RWPE2 (cell line): ENCODE measurements around the gene DDI2.

Experiments
- ATAC-seq: fragments of 200-7000 bp; cut with Tn5 transposase; 3 replicates; pipeline ENCODE4 v1.9.1; 2021; ENCODE audit warnings: low read depth
- DNase-seq: peaks from one replicate; pipeline ENCODE4 v3.0.0-alpha.2; 2020; ENCODE audit warnings: low spot score
- H3K27ac ChIP-seq: fragments of 450-650 bp; 2 replicates; pipeline ENCODE4 v1.5.1; 2017; ENCODE audit warnings: mild to moderate bottlenecking; ENCODE audit not compliant: poor library complexity, severe bottlenecking
- H3K27me3 ChIP-seq: fragments of 250-450 bp; sonication (Bioruptor Pico); 2 replicates; pipeline ENCODE4 v1.5.1; 2021; ENCODE audit warnings: mild to moderate bottlenecking, moderate library complexity; ENCODE audit not compliant: insufficient read depth, poor library complexity, severe bottlenecking
- H3K36me3 ChIP-seq: fragments of 250-450 bp; sonication (Bioruptor Pico); 2 replicates; pipeline ENCODE4 v1.5.1; 2020; ENCODE audit warnings: low read depth, mild to moderate bottlenecking, moderate library complexity
- H3K4me1 ChIP-seq: fragments of 250-450 bp; sonication (Bioruptor Pico); 2 replicates; pipeline ENCODE4 v1.5.1; 2021; ENCODE audit warnings: mild to moderate bottlenecking, moderate library complexity; ENCODE audit not compliant: insufficient read depth, poor library complexity, severe bottlenecking
- H3K4me3 ChIP-seq: fragments of 250-450 bp; sonication (Bioruptor Pico); 2 replicates; pipeline ENCODE4 v1.5.1; 2021; ENCODE audit warnings: mild to moderate bottlenecking, moderate library complexity; ENCODE audit not compliant: severe bottlenecking
- H3K9me3 ChIP-seq: fragments of 250-450 bp; sonication (Bioruptor Pico); 2 replicates; pipeline ENCODE4 v1.5.1; 2021; ENCODE audit warnings: mild to moderate bottlenecking, moderate library complexity; ENCODE audit not compliant: severe bottlenecking
- CTCF ChIP-seq: fragments of 450-650 bp; IDR thresholded peaks from one replicate; pipeline ENCODE4 v1.5.1; 2017; ENCODE audit warnings: mild to moderate bottlenecking, moderate library complexity; ENCODE audit not compliant: poor library complexity, severe bottlenecking

DDI2 gene

GRCh38 chr1:15680131-15680530 is 62.9 kb downstream of the DDI2 start:
- Histone ChIP-seq H3K9me3 (no peaks in the 10 kb centered on the region), H3K4me1 (peaks cover 36% of the 10 kb centered on the region), H3K4me3 (no peak overlapping the region), H3K27me3 (no peaks in the 10 kb centered on the region), H3K36me3 (no peaks in the 10 kb centered on the region), H3K27ac (peak overlapping the region; percentile 87)
- no peak for TF ChIP-seq CTCF
- ATAC-seq (peak; percentile 74), DNase-seq (peak; percentile 68)

DNA sequence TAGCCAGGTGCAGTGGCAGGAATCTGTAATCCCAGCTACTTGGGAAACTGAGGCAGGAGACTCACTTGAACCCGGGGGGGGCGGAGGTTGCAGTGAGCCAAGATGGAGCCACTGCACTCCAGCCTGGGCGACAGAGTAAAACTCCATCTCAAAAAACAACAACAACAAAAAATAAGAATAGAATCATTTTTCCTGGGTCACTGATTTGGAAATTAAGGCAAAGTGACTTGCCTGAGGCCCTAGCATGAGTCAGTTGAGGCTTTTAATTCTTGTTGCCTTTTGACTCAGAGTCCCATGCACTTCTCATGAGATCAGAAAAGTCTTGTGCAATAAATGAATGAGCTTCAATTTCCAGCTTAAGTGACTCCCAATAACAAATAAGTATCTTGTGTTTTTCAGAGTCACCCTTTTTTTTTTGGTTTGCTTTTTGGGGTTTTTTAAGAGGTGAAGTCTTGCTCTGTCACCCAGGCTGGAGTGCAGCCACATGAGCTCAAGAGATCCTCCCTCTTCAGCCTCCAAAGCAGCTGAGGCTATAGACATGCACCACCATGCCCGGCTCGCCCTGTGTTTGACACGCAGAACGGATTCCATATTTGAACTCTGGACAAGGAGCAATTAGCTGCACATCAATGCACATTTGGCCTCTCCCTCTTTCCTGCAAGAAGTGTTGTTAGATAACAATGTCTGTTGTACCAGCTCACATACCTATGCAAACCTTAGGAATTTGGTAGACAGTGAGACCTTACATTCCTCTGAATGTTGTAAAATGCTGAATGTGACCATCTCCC is 63.5 kb downstream of the DDI2 start:
- no peak for TF ChIP-seq CTCF
- DNase-seq: no peak
- H3K9me3 ChIP-seq: no peaks in the 10 kb centered on the region
- no peaks in the 10 kb centered on the region for H3K36me3 ChIP-seq
- no peak overlapping the region for H3K4me3 ChIP-seq
- H3K4me1 ChIP-seq: peaks cover 38% of the 10 kb centered on the region
- peak; percentile 38 for ATAC-seq
- H3K27me3 ChIP-seq: no peaks in the 10 kb centered on the region
- H3K27ac ChIP-seq: peak overlapping the region; percentile 87

DNA sequence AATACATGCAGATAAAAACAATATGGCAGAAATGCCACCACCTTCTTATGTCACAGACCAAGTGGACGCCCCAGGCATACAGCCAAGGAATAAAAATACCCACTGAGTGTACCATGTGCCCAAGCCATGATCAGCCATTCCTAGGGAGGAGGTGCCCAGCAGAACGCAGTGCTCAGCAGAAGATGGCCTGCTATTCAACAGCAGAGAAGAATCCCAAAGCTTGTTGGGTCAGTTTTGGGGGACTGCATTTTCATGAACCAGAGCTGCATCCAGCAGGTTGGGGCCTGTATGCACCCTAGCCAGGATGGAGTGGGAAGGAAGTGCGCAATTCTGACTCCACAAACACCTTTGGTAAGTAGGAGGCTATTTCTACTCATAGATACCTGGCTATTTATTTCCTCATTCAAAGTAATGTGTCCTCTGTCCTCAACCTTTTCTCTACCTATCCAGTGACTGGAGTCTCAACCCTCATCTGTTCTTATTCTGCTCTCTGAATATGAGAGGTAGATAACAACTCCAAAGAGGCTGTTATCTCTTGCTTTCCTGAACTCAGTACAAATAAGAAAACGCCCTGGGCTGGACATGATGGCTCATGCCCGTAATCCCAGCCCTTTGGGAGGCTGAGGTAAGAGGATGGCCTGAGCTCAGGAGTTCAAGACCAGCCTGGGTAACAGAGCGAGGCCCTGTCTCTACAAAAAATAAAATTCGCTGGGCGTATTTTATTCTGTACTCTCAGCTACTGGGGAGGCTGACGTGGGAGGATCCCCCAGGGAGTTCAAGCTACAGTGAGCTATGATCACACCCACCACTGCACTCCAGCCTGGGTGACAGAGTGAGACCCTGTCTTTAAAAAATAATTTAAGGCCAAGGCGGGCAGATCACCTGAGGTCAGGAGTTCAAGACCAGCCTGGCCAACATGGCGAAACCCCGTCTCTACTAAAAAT is 64.4 kb downstream of the DDI2 start:
- H3K9me3 ChIP-seq: no peaks in the 10 kb centered on the region
- peaks cover 39% of the 10 kb centered on the region for H3K4me1 ChIP-seq
- H3K36me3 ChIP-seq: no peaks in the 10 kb centered on the region; the same call in 1 of the 2 replicates
- H3K27me3 ChIP-seq: no peaks in the 10 kb centered on the region
- no peak overlapping the region for H3K4me3 ChIP-seq
- peak overlapping the region; percentile 87 for H3K27ac ChIP-seq
- ATAC-seq (peak; percentile 9; the same call in 1 of the 3 replicates), DNase-seq (no peak)
- no peak for TF ChIP-seq CTCF

DNA sequence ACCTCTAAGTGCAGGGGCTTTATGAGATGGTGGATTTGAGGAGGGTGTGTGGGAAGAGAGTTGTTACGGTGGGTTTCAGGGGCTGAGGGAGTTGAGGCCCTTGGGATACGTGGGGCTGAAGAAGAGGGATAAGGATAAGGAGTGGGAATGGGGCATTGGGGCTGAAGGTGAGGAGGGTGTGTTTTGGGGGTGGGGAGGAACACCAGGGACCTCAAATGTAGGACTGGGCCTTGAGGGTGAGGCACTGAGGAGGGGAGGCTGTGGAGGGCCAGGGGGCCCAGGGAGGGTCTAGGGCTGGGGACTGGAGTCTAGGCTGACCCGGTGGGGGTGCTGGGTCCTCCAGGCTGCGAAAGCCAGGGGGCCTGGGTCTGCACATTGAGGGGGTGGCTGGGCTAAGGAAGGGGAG is 65.7 kb downstream of the DDI2 start:
- no peaks in the 10 kb centered on the region; the same call in 1 of the 2 replicates for H3K36me3 ChIP-seq
- H3K4me3 ChIP-seq: no peak overlapping the region
- no peaks in the 10 kb centered on the region for H3K9me3 ChIP-seq
- H3K27ac ChIP-seq: peak overlapping the region; percentile 87
- DNase-seq (no peak), ATAC-seq (no peak)
- no peaks in the 10 kb centered on the region for H3K27me3 ChIP-seq
- peaks cover 39% of the 10 kb centered on the region for H3K4me1 ChIP-seq
- no peak for TF ChIP-seq CTCF
